Tibial nerve (tissue), 4 donors: Measurements from ENCODE around the gene CMIP. TPM values are rescaled to one million over a fixed set of nuclear protein-coding genes. Genes with fewer than 3 reads are reported as not detected.

ENCODE experiments used
- DNase-seq, 2 donors: peaks; one replicate each; pipeline ENCODE4 v3.0.0-alpha.2; 2019; ENCODE audit warnings: low spot score in 2 of 2
- H3K27ac ChIP-seq, 4 donors: fragments of 200-600 bp; sonication (generic) in 3 of 4; one replicate each; pipeline ENCODE4 v1.5.1; 2017 to 2019; ENCODE audit warnings: mild to moderate bottlenecking in 1 of 4
- H3K27me3 ChIP-seq, 2 donors: fragments of 200-600 bp; sonication (generic) in 1 of 2; one replicate each; pipeline versions ENCODE4 v1.5.1 to v1.6.0; 2017 to 2019
- H3K36me3 ChIP-seq, 3 donors: fragments of 200-600 bp; sonication (generic); one replicate each; pipeline ENCODE4 v1.5.1; 2018 to 2019
- H3K4me1 ChIP-seq, 4 donors: fragments of 200-600 bp; sonication (generic) in 3 of 4; one replicate each; pipeline ENCODE4 v1.5.1; 2017 to 2019
- H3K4me3 ChIP-seq, 4 donors: fragments of 200-600 bp; sonication (generic) in 3 of 4; one replicate each; pipeline ENCODE4 v1.5.1; 2017 to 2019; ENCODE audit warnings: mild to moderate bottlenecking in 1 of 4, moderate library complexity in 1 of 4
- H3K9me3 ChIP-seq, 4 donors: fragments of 200-600 bp; sonication (generic) in 3 of 4; one replicate each; pipeline ENCODE4 v1.5.1; 2017 to 2019
- CTCF ChIP-seq, 5 experiments: fragments of 200-600 bp in 3 of 5; fragments of 450-650 bp in 2 of 5; sonication (generic) in 3 of 5; IDR thresholded peaks; one replicate each; pipeline ENCODE4 v1.5.1; 2016 to 2019; ENCODE audit warnings: antibody characterized with exemption in 5 of 5, mild to moderate bottlenecking in 3 of 5, moderate library complexity in 2 of 5
- EP300 ChIP-seq, 2 donors: sonication (generic); formaldehyde crosslinking; IDR thresholded peaks; one replicate each; pipeline ENCODE4 v1.6.1; 2017; ENCODE audit warnings: antibody characterized with exemption in 2 of 2, mild to moderate bottlenecking in 1 of 2
- POLR2A ChIP-seq, 2 donors: fragments of 450-650 bp; IDR thresholded peaks; one replicate each; pipeline ENCODE4 v1.6.1; 2017; ENCODE audit warnings: antibody characterized with exemption in 2 of 2, mild to moderate bottlenecking in 2 of 2, moderate library complexity in 2 of 2
- WGBS, 2 donors: methylation state at CpG; one replicate each; pipeline ENCODE4 v1.1.5; 2018; 5-methylcytosine and 5-hydroxymethylcytosine counted together
- total RNA-seq, 4 donors: library from RNA; depleted of rRNA; stranded (reverse); fragments of >200 nt; gene quantifications; one replicate each; pipeline ENCODE4 v1.1.0, GENCODE V29; 2016

CMIP gene
- total RNA-seq, 4 donors from 2014 or later = 28.2 to 48.8 (median 31.8) TPM

- H3K4me1 ChIP-seq = peaks cover 0 to 20% (median 12%) of the 10 kb centered on the region in 4 donors
- TF ChIP-seq POLR2A (IDR thresholded peaks at IDR 0.05) = no peak
- TF ChIP-seq EP300 (IDR thresholded peaks at IDR 0.05) = no peak
- peak overlapping the region in 3 of 4 donors; percentile 57 to 74 (median 68) for H3K27ac ChIP-seq
- H3K4me3 ChIP-seq = no peak overlapping the region
- DNase-seq = no peak
- no peaks in the 10 kb centered on the region for H3K27me3 ChIP-seq
- 25 to 26% methylated on average over 9 of the region's 9 CpGs for WGBS, 2 donors
- peaks cover 0 to 8% (median 0%) of the 10 kb centered on the region in 3 donors for H3K36me3 ChIP-seq
- no peaks in the 10 kb centered on the region for H3K9me3 ChIP-seq
These were observed 82.3 kb downstream of the CMIP start for GRCh38 chr16:81526935-81527334.

GRCh38 chr16:81527477-81528178, 83.0 kb downstream of the CMIP start:
- Histone ChIP-seq H3K4me1 (peaks cover 0 to 20% (median 12%) of the 10 kb centered on the region in 4 donors), H3K36me3 (peaks cover 0 to 8% (median 0%) of the 10 kb centered on the region in 3 donors), H3K27ac (peak overlapping the region in 2 of 4 donors; percentile 68 to 74), H3K27me3 (no peaks in the 10 kb centered on the region), H3K9me3 (no peaks in the 10 kb centered on the region), H3K4me3 (no peak overlapping the region)
- WGBS, 2 donors = 84 to 86% methylated on average over 7 of the region's 7 CpGs
- TF ChIP-seq POLR2A (IDR thresholded peaks at IDR 0.05) (no peak), EP300 (IDR thresholded peaks at IDR 0.05) (no peak), CTCF (IDR thresholded peaks at IDR 0.05) (no peak)
- no peak for DNase-seq

GRCh38 chr16:81528256-81528655, 83.6 kb downstream of the CMIP start:
- Histone ChIP-seq H3K4me1 (peaks cover 0 to 20% (median 12%) of the 10 kb centered on the region in 4 donors), H3K9me3 (no peaks in the 10 kb centered on the region), H3K4me3 (no peak overlapping the region), H3K36me3 (peaks cover 0 to 4% (median 0%) of the 10 kb centered on the region in 3 donors), H3K27ac (no peak overlapping the region), H3K27me3 (no peaks in the 10 kb centered on the region)
- TF ChIP-seq CTCF (IDR thresholded peaks at IDR 0.05) (no peak), POLR2A (IDR thresholded peaks at IDR 0.05) (no peak), EP300 (IDR thresholded peaks at IDR 0.05) (no peak)
- 100% methylated on average over 2 of the region's 2 CpGs for WGBS, 2 donors
- no peak for DNase-seq

DNA sequence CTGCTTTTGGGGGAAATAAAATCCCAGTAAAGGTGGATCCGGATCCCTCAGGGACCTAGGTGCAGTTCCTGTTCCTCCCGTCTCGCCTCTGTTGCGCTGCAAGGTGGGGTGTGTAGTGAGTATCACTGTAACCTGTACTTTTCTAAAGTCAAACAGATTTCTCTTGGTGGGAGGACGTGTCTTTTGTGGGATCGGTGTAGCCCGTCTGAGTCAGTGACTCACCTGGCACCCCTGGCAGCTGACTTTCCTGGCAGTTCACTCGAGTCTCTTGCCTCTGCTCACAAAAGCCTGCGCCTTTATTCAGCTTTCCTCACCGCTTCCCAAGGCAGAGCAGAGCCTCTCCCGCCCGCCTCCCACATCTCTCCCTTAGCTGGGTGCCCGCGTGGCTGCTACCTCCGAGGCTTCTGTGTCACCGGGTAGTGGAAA, 85.7 kb downstream of the CMIP start:
- H3K4me3 ChIP-seq = no peak overlapping the region
- H3K27ac ChIP-seq = no peak overlapping the region
- no peaks in the 10 kb centered on the region for H3K9me3 ChIP-seq
- DNase-seq = no peak
- no peaks in the 10 kb centered on the region for H3K36me3 ChIP-seq
- WGBS, 2 donors = 96 to 98% methylated on average over 16 of the region's 16 CpGs
- H3K27me3 ChIP-seq = no peaks in the 10 kb centered on the region
- TF ChIP-seq POLR2A (IDR thresholded peaks at IDR 0.05) (no peak), EP300 (IDR thresholded peaks at IDR 0.05) (no peak), CTCF (IDR thresholded peaks at IDR 0.05) (no peak)
- H3K4me1 ChIP-seq = peaks cover 0 to 25% (median 12%) of the 10 kb centered on the region in 4 donors

DNA sequence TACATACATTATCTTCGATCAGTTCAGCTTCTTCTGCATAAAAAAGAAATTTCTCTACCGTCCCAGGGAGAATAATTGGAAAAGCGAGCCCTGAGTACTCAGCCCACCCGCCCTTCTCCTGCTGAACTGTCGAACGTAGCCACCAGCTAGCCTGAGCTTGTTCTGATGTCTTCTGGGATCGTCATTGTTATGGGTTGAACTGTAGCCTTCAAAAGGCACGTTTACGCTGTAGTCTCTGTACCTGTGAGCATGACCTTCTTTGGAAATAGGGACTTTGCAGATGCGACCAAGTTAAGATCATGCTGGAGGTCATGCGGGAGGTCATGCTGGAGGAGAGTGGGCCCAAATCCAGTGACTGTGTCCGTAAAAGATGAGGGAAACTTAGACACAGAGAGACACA, 86.2 kb downstream of the CMIP start:
- Histone ChIP-seq H3K27ac (no peak overlapping the region), H3K4me3 (no peak overlapping the region), H3K9me3 (no peaks in the 10 kb centered on the region), H3K36me3 (no peaks in the 10 kb centered on the region), H3K27me3 (no peaks in the 10 kb centered on the region), H3K4me1 (peaks cover 0 to 22% (median 11%) of the 10 kb centered on the region in 4 donors)
- TF ChIP-seq CTCF (IDR thresholded peaks at IDR 0.05) = no peak
- TF ChIP-seq POLR2A (IDR thresholded peaks at IDR 0.05) = no peak
- TF ChIP-seq EP300 (IDR thresholded peaks at IDR 0.05) = no peak
- 87 to 91% methylated on average over 12 of the region's 12 CpGs for WGBS, 2 donors
- no peak for DNase-seq
